Upper lobe of right lung (tissue), 1 donor: Measurements from ENCODE around the gene MAML3. TPM values are rescaled to one million over a fixed set of nuclear protein-coding genes. Genes with fewer than 3 reads are reported as not detected.

Experiments
- ATAC-seq: fragments of 200-7000 bp; cut with Tn5 transposase; one replicate; pipeline ENCODE4 v1.9.1; 2020; ENCODE audit warnings: mild to moderate bottlenecking, moderate library complexity
- DNase-seq: peaks from one replicate; pipeline ENCODE4 v3.0.0-alpha.2; 2020
- H3K27ac ChIP-seq: fragments of 200-600 bp; one replicate; pipeline ENCODE4 v1.8.0; 2022
- H3K27me3 ChIP-seq: fragments of 200-600 bp; one replicate; pipeline ENCODE4 v1.8.0; 2022; ENCODE audit warnings: mild to moderate bottlenecking
- H3K36me3 ChIP-seq: fragments of 200-600 bp; one replicate; pipeline ENCODE4 v1.8.0; 2022
- H3K4me1 ChIP-seq: fragments of 200-600 bp; one replicate; pipeline ENCODE4 v1.8.0; 2022
- H3K4me3 ChIP-seq: fragments of 200-600 bp; one replicate; pipeline ENCODE4 v1.8.0; 2022; ENCODE audit warnings: mild to moderate bottlenecking
- H3K9me3 ChIP-seq: fragments of 200-600 bp; one replicate; pipeline ENCODE4 v1.8.0; 2022
- intact Hi-C: fragments of 100-400 bp; cut with DNase I; formaldehyde crosslinking; loops from one replicate; pipeline ENCODE4 v1.11.0; 2022
- total RNA-seq: library from RNA; stranded (reverse); fragmentation: NEBNext Ultra II Directional; extraction: Animal tissue kit (Norgen Biotek cat#: 25700); gene quantifications from one replicate; pipeline ENCODE4 v1.2.1, GENCODE V29; 2021
- TF ChIP-seq, protein P1 (sequence below): fragments of 200-600 bp; IDR thresholded peaks from one replicate; pipeline ENCODE4 v1.8.0; 2022; ENCODE audit warnings: antibody characterized with exemption
- donor health status: DM: no; HTN: yes; CAD: no; lungs with severe emphysema.

Gene MAML3
- total RNA-seq, 1 donor from 2014 or later = 13.1 TPM

DNA sequence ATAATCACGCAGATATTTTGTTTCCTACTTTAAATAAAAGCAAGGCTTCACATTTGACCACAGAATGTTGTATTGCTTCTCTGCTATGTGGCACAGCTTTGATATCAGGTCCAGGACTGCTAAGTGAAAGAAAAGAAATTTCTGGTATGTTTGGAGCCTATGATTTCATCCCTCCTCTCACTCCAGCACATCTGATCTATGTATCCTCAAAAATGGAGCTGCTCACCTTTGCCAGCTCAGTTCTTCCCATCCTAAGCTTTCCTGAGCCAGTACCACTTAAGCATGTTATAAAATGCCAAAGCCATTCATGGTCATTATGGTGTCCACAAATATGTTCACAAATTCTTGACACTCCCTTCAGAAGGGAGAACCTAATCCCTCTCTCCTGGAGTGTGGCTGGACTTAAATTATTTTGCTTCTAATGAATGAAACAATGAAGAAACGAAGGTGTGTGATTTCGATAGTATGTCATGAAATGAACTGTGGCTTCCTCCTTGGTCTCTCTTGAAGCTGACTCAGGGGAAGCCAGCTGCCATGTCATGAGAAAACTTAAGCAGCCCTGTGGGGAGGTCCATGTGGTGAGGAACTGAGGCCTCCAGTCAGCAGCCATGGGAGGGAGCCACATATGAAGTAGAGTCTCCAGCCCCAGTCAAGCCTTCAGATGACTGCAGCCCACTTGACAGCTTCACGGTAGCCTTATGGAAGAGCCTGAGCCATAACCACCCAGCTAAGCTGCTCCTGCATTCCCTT, 280.7 kb downstream of the MAML3 start:
- Histone ChIP-seq H3K36me3 (no peaks in the 10 kb centered on the region), H3K4me3 (no peak overlapping the region), H3K9me3 (no peaks in the 10 kb centered on the region), H3K4me1 (peaks cover 9% of the 10 kb centered on the region), H3K27ac (no peak overlapping the region), H3K27me3 (no peaks in the 10 kb centered on the region)
- DNase-seq = no peak
- TF ChIP-seq, protein P1, sequence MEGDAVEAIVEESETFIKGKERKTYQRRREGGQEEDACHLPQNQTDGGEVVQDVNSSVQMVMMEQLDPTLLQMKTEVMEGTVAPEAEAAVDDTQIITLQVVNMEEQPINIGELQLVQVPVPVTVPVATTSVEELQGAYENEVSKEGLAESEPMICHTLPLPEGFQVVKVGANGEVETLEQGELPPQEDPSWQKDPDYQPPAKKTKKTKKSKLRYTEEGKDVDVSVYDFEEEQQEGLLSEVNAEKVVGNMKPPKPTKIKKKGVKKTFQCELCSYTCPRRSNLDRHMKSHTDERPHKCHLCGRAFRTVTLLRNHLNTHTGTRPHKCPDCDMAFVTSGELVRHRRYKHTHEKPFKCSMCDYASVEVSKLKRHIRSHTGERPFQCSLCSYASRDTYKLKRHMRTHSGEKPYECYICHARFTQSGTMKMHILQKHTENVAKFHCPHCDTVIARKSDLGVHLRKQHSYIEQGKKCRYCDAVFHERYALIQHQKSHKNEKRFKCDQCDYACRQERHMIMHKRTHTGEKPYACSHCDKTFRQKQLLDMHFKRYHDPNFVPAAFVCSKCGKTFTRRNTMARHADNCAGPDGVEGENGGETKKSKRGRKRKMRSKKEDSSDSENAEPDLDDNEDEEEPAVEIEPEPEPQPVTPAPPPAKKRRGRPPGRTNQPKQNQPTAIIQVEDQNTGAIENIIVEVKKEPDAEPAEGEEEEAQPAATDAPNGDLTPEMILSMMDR = no peak
- ATAC-seq = peak; percentile 15
- intact Hi-C loops = no loop called here

DNA sequence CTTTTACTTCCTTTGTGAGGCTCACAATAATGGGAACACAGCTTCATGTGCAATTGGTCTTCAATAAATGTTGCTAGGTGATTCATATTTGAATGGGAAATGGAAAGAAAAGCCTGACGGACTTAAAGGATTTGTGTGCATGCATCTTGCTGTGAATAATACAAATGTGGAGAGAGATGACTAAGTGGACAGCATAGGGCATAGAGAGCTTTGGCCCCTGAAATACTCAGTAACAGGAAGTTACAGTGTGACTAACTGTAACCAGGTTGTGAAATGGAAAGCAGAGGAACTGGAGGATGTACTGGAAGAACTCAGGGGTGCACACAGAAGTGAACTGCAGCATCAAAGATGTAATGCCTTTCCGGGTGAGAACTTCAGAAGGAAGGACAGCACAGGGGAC, 281.7 kb downstream of the MAML3 start:
- H3K27ac ChIP-seq = no peak overlapping the region
- TF ChIP-seq, protein P1 = no peak
- H3K36me3 ChIP-seq = no peaks in the 10 kb centered on the region
- H3K4me3 ChIP-seq = no peak overlapping the region
- no peak for DNase-seq
- intact Hi-C loops = no loop called here
- ATAC-seq = peak; percentile 89
- no peaks in the 10 kb centered on the region for H3K27me3 ChIP-seq
- H3K9me3 ChIP-seq = no peaks in the 10 kb centered on the region
- H3K4me1 ChIP-seq = peaks cover 9% of the 10 kb centered on the region

DNA sequence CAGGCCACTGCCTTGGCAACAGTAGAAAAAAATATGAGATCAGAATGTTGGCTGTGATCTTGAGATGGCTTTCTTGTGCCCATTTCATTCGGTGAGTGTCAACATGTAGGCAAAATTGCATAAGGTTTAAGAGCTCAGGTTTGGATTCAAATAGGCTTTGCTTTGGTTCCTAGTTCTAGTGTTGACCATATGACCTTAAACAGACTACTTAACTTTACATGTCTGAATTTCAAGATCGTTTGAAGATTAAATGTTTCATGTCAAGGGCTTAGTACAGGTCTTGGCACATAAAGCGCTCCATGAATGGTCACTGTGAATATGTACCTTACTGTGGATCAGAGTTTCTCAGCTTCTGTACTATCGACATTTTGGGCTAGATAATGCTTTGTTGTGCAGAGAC, 284.2 kb downstream of the MAML3 start:
- intact Hi-C loops = no loop called here
- Histone ChIP-seq H3K36me3 (no peaks in the 10 kb centered on the region), H3K27me3 (no peaks in the 10 kb centered on the region), H3K9me3 (no peaks in the 10 kb centered on the region), H3K4me1 (no peaks in the 10 kb centered on the region), H3K27ac (no peak overlapping the region), H3K4me3 (no peak overlapping the region)
- TF ChIP-seq, protein P1 = no peak
- peak; percentile 70 for ATAC-seq
- DNase-seq = no peak

DNA sequence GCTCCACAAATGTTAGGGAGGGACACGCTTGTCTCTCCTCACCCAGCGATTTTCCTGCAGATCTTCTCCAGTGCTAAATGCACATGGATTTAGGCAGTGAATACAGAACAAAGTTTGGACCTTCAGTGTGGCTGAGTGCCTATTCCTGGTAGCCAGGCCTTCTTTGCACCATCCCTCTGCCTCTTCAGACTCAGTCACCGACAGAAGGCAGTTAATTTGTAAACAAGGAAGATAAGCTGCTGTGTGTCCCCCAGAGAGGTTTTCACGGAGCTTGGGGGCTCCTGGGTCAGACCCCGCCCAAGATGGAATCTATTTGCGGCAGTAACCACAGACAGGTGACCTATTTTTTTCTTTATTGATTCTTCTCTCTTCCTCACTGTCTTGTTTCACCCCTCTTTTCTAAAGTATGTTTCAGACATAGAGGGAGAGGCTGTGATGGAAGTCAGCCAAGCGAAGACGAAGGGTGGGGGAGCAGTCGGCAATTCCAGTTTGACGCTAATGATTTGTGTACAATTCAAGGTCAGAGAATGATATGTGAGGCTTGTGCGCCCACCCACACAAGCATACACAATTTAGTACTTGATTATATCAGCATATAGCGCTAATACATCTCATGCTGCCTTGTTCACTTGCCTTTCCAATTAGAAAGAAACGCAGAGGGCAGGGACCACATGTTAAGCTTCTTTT, 287.6 kb downstream of the MAML3 start:
- DNase-seq (no peak), ATAC-seq (no peak)
- TF ChIP-seq, protein P1 = no peak
- intact Hi-C loops = no loop called here
- H3K4me1 ChIP-seq = no peaks in the 10 kb centered on the region
- H3K9me3 ChIP-seq = no peaks in the 10 kb centered on the region
- no peak overlapping the region for H3K4me3 ChIP-seq
- no peak overlapping the region for H3K27ac ChIP-seq
- H3K36me3 ChIP-seq = no peaks in the 10 kb centered on the region
- no peaks in the 10 kb centered on the region for H3K27me3 ChIP-seq

DNA sequence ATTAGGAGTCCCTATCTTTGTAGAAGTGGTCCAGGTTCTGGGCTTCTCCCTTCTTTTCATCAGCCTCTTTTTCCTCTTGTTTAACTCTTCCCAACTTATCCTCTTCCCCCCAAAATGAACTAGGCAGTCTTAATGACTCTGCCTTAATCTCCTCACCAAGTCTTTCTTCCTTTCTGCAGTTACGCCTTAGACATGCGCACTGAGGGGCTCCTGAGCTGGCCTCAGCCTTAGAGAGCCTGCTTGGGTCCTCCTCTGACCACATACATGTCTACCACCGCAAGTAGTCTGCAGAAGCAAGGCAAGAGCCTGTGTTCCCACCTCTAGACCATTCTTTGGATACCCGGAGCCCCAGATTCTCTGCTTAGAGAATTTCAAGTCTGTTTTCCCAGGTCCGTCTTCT, 288.4 kb downstream of the MAML3 start:
- H3K9me3 ChIP-seq = no peaks in the 10 kb centered on the region
- no peak for DNase-seq
- H3K4me1 ChIP-seq = no peaks in the 10 kb centered on the region
- no peak overlapping the region for H3K27ac ChIP-seq
- no peaks in the 10 kb centered on the region for H3K36me3 ChIP-seq
- H3K4me3 ChIP-seq = no peak overlapping the region
- intact Hi-C loops = no loop called here
- TF ChIP-seq, protein P1 = no peak
- H3K27me3 ChIP-seq = no peaks in the 10 kb centered on the region
- ATAC-seq = no peak
